Spinal cord (tissue), 10 donors: ENCODE data around the gene SRSF11. TPM values are rescaled to one million over a fixed set of nuclear protein-coding genes. Genes with fewer than 3 reads are reported as not detected.

Experiments used
- DNase-seq, 6 donors: peaks; one replicate each; pipeline versions ENCODE4 v3.0.0 to v3.0.0-alpha.2; 2013 to 2015; ENCODE audit warnings: low spot score in 6 of 6, low read depth in 4 of 6
- H3K27ac ChIP-seq: one replicate; pipeline ENCODE4 v1.5.1; 2013; ENCODE audit warnings: low read depth, low read length, control low read depth
- H3K27me3 ChIP-seq: one replicate; pipeline ENCODE4 v1.6.1; 2013; ENCODE audit warnings: low read length; ENCODE audit not compliant: control insufficient read depth, insufficient read depth
- H3K36me3 ChIP-seq: one replicate; pipeline ENCODE4 v1.6.1; 2013; ENCODE audit warnings: low read length; ENCODE audit not compliant: control insufficient read depth, insufficient read depth
- H3K4me1 ChIP-seq: one replicate; pipeline ENCODE4 v1.6.1; 2013; ENCODE audit warnings: low read length; ENCODE audit not compliant: control insufficient read depth, insufficient read depth
- H3K4me3 ChIP-seq: one replicate; pipeline ENCODE4 v1.5.1; 2013; ENCODE audit warnings: low read depth, low read length, control low read depth
- H3K9me3 ChIP-seq: one replicate; pipeline ENCODE4 v1.6.1; 2013; ENCODE audit warnings: low read length; ENCODE audit not compliant: control insufficient read depth, insufficient read depth
- WGBS: methylation state at CpG from one replicate; pipeline ENCODE4 v1.1.5; 2013; ENCODE audit warnings: missing lambda C conversion rate; ENCODE audit not compliant: insufficient coverage; 5-methylcytosine and 5-hydroxymethylcytosine counted together
- polyA plus RNA-seq, 2 donors: library from polyadenylated mRNA; unstranded; fragments of 120-200 nt; gene quantifications; one replicate each; pipeline ENCODE4 v1.2.1, GENCODE V29; 2013; ENCODE audit not compliant: insufficient read length in 2 of 2
- total RNA-seq, 2 donors: library from RNA; depleted of rRNA in 1 of 2; stranded (reverse); fragments of 120-200 nt in 1 of 2; fragments of >200 nt in 1 of 2; gene quantifications; one replicate each; pipeline versions ENCODE4 v1.2.3 to v1.2.4, GENCODE V29; 2013 to 2014
- donor health status: healthy.

SRSF11 gene
- total and polyA plus RNA-seq, 4 donors, result 189 to 248 (median 211) TPM

DNA sequence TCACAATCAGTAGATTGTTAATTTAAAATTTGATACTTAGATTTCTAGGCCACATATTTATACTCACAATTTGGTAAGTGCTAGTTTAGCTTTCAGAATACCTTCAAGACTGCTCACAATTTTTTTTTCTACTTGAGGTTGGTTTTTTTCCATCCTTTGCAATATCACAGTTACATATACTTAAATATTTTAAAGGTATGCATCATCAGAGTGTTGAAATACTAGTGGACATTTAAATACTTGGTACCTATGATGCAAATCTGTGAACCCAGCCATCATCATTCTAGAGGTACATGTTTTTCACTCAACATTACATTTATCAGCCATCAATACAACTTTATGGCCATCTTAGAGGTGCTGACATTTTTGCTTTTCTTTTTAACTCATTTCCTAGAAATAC is 9.6 kb upstream of the SRSF11 start:
- Histone ChIP-seq H3K27ac (no peak overlapping the region), H3K27me3 (no peaks in the 10 kb centered on the region), H3K36me3 (peaks cover 9% of the 10 kb centered on the region), H3K9me3 (no peaks in the 10 kb centered on the region), H3K4me1 (peaks cover 6% of the 10 kb centered on the region), H3K4me3 (no peak overlapping the region)
- no peak for DNase-seq

- DNase-seq, result no peak
- WGBS, result 100% methylated on average over 1 of the region's 2 CpGs
- H3K9me3 ChIP-seq, result no peaks in the 10 kb centered on the region
- H3K4me1 ChIP-seq, result peaks cover 6% of the 10 kb centered on the region
- no peak overlapping the region for H3K27ac ChIP-seq
- H3K4me3 ChIP-seq, result no peak overlapping the region
- no peaks in the 10 kb centered on the region for H3K27me3 ChIP-seq
- peaks cover 6% of the 10 kb centered on the region for H3K36me3 ChIP-seq
Observed at GRCh38 chr1:70220015-70220414, 1.2 kb upstream of the SRSF11 start.

GRCh38 chr1:70220517-70221237 is 503 bp upstream of the SRSF11 start:
- no peak for DNase-seq
- peaks cover 6% of the 10 kb centered on the region for H3K4me1 ChIP-seq
- peaks cover 4% of the 10 kb centered on the region for H3K36me3 ChIP-seq
- H3K4me3 ChIP-seq, result peak overlapping the region; percentile 77
- WGBS, result 48% methylated on average over 7 of the region's 17 CpGs
- no peaks in the 10 kb centered on the region for H3K27me3 ChIP-seq
- peak overlapping the region; percentile 97 for H3K27ac ChIP-seq
- no peaks in the 10 kb centered on the region for H3K9me3 ChIP-seq

GRCh38 chr1:70222716-70223235 is 1.6 kb downstream of the SRSF11 start:
- H3K27me3 ChIP-seq, result no peaks in the 10 kb centered on the region
- peaks cover 2% of the 10 kb centered on the region for H3K36me3 ChIP-seq
- WGBS, result no CpG with 5 or more reads among the region's 3 CpGs
- no peak overlapping the region for H3K27ac ChIP-seq
- H3K9me3 ChIP-seq, result no peaks in the 10 kb centered on the region
- peak overlapping the region; percentile 77 for H3K4me3 ChIP-seq
- no peak for DNase-seq
- H3K4me1 ChIP-seq, result peaks cover 6% of the 10 kb centered on the region

- Histone ChIP-seq H3K4me1 (peaks cover 6% of the 10 kb centered on the region), H3K27me3 (no peaks in the 10 kb centered on the region), H3K9me3 (no peaks in the 10 kb centered on the region), H3K36me3 (peaks cover 2% of the 10 kb centered on the region), H3K4me3 (no peak overlapping the region), H3K27ac (no peak overlapping the region)
- no peak for DNase-seq
- WGBS, result no CpG with 5 or more reads among the region's 2 CpGs
Observed at GRCh38 chr1:70224954-70225353, 3.8 kb downstream of the SRSF11 start.

- DNase-seq, result no peak
- Histone ChIP-seq H3K36me3 (peaks cover 5% of the 10 kb centered on the region), H3K9me3 (no peaks in the 10 kb centered on the region), H3K27me3 (no peaks in the 10 kb centered on the region), H3K4me3 (no peak overlapping the region), H3K4me1 (no peaks in the 10 kb centered on the region), H3K27ac (no peak overlapping the region)
- WGBS, result no CpG with 5 or more reads among the region's 1 CpG
Observed at GRCh38 chr1:70227439-70227838, 6.3 kb downstream of the SRSF11 start.

DNA sequence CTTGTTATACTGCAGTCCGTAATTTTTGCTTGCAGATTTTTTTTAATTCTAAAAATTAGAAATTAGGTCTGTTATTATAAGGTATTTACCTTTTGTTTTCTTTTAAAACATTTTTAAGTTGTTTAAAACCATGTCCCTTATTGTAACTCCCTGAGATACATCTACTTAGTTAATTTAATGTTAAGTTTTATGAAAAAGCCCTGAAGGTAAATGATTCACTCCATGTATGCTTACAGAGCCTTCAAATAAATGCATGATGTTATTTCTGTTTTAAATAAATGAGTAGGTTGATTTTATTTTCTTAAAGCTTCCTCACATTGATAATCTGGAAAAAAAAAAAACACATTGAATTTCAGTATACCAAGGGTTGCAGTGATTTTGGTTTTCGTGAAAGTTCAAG is 7.5 kb downstream of the SRSF11 start:
- no CpG with 5 or more reads among the region's 2 CpGs for WGBS

DNA sequence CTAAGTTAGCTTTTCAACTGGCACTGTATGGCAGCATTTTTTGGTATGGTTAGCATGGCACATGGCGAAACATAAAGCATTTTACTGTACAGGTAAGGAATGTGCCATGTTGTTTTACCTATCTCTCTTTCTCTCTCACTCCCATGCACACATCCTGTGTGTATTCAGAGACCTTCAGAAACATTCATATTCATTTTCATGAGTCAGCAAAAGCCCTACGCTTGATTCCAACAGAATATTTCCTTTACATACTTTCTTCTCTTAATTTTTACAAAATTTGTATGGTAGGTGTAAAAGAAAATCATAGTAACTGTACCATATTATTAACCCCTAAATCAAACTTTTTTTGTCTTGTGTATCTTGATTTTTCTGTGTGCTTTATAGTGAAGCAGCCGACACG is 10.3 kb downstream of the SRSF11 start:
- WGBS, result 100% methylated on average over 2 of the region's 4 CpGs
- H3K36me3 ChIP-seq, result peaks cover 15% of the 10 kb centered on the region

More for the DNA sequence above, 7.5 kb downstream of the SRSF11 start:
- no peaks in the 10 kb centered on the region for H3K27me3 ChIP-seq
- no peaks in the 10 kb centered on the region for H3K9me3 ChIP-seq
- DNase-seq, result no peak
- H3K4me3 ChIP-seq, result no peak overlapping the region
- no peaks in the 10 kb centered on the region for H3K4me1 ChIP-seq
- H3K27ac ChIP-seq, result no peak overlapping the region
- H3K36me3 ChIP-seq, result peaks cover 12% of the 10 kb centered on the region

DNA sequence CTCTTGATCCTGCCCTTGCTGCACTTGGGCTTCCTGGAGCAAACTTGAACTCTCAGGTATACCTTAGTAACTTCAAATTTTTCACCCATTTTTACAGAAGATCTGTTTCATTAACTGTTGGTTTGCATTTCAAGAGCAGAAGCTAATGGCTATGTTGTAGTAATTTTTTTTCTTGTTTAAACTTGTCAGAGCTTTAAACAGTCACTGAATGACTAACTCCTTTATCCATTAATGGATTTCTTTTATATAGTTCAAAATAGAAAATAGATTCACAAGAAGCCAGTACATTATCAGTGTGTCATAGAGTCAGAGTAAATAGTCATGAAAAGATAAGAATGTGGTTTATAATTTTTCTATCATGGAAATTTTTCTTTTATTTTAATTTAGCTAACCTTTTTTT is 13.6 kb downstream of the SRSF11 start:
- no peak overlapping the region for H3K4me3 ChIP-seq
- no peaks in the 10 kb centered on the region for H3K4me1 ChIP-seq
- H3K36me3 ChIP-seq, result peaks cover 25% of the 10 kb centered on the region
- H3K9me3 ChIP-seq, result no peaks in the 10 kb centered on the region
- no peak for DNase-seq
- no peak overlapping the region for H3K27ac ChIP-seq
- H3K27me3 ChIP-seq, result no peaks in the 10 kb centered on the region

More for the DNA sequence above, 10.3 kb downstream of the SRSF11 start:
- Histone ChIP-seq H3K4me3 (no peak overlapping the region), H3K4me1 (no peaks in the 10 kb centered on the region), H3K27ac (no peak overlapping the region), H3K9me3 (no peaks in the 10 kb centered on the region), H3K27me3 (no peaks in the 10 kb centered on the region)
- DNase-seq, result no peak

DNA sequence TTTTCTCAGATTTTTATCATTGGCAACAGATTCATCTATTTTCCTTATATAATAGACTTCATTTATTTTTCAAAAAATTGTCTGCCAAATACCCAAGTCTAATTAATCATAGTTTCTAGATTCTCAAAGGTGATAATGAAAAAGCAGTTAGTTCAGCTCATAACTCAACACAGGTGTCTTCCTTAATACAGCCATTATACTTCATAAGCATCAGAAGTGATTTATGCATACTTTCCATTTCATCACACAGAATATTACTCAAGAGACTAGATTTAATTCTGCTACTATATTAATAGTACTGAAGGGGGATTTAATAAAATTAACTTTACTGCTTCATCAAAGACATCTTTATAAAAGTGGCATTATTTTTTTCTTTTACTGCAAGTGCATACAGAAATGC is 18.8 kb downstream of the SRSF11 start:
- DNase-seq, result peak in 2 of 6 donors; percentile 4 to 75
- H3K36me3 ChIP-seq, result peaks cover 43% of the 10 kb centered on the region

More for the DNA sequence above, 18.8 kb downstream of the SRSF11 start:
- Histone ChIP-seq H3K27me3 (no peaks in the 10 kb centered on the region), H3K4me3 (no peak overlapping the region), H3K4me1 (no peaks in the 10 kb centered on the region), H3K27ac (no peak overlapping the region), H3K9me3 (no peaks in the 10 kb centered on the region)
